Vagina (tissue), 2 donors: ENCODE results near the gene DPPA2. TPM values are rescaled to one million over a fixed set of nuclear protein-coding genes. Genes with fewer than 3 reads are reported as not detected.

Source experiments
- DNase-seq, 2 donors: peaks; one replicate each; pipeline ENCODE4 v3.0.0-alpha.2; 2017; ENCODE audit errors: extremely low spot score in 2 of 2
- H3K27ac ChIP-seq: fragments of 200-600 bp; sonication (generic); one replicate; pipeline ENCODE4 v1.5.1; 2019
- H3K27me3 ChIP-seq: fragments of 200-600 bp; sonication (generic); one replicate; pipeline ENCODE4 v1.5.1; 2019
- H3K36me3 ChIP-seq, 2 donors: fragments of 200-600 bp; sonication (generic); one replicate each; pipeline ENCODE4 v1.5.1; 2017 to 2019
- H3K4me1 ChIP-seq: fragments of 200-600 bp; sonication (generic); one replicate; pipeline ENCODE4 v1.5.1; 2019
- H3K4me3 ChIP-seq, 2 donors: fragments of 200-600 bp; sonication (generic); 1 replicate in 1 of 2; 2 replicates in 1 of 2; pipeline ENCODE4 v1.5.1; 2016 to 2019
- H3K9me3 ChIP-seq: fragments of 200-600 bp; sonication (generic); one replicate; pipeline ENCODE4 v1.5.1; 2019
- POLR2A ChIP-seq, 2 donors: fragments of 450-650 bp; IDR thresholded peaks; one replicate each; pipeline ENCODE4 v1.6.1; 2017; ENCODE audit warnings: antibody characterized with exemption in 2 of 2, mild to moderate bottlenecking in 2 of 2, moderate library complexity in 2 of 2
- POLR2AphosphoS5 ChIP-seq, 2 donors: sonication (generic); formaldehyde crosslinking; IDR thresholded peaks; one replicate each; pipeline ENCODE4 v1.9.0; 2017; ENCODE audit warnings: antibody characterized with exemption in 2 of 2, mild to moderate bottlenecking in 2 of 2, low read depth in 1 of 2; ENCODE audit not compliant: insufficient read depth in 1 of 2
- intact Hi-C: fragments of 100-400 bp; cut with DNase I; formaldehyde crosslinking; loops from one replicate; pipeline ENCODE4 v1.15.1; 2023
- total RNA-seq: library from RNA; depleted of rRNA; stranded (reverse); fragments of >200 nt; gene quantifications from one replicate; pipeline ENCODE4 v1.2.3, GENCODE V29; 2016
- TF ChIP-seq, protein P1 (sequence below), 3 experiments: fragments of 450-650 bp in 2 of 3; fragments of 200-600 bp in 1 of 3; sonication (generic) in 1 of 3; IDR thresholded peaks; one replicate each; pipeline ENCODE4 v1.5.1; 2017 to 2019; ENCODE audit warnings: antibody characterized with exemption in 3 of 3, mild to moderate bottlenecking in 2 of 3, moderate library complexity in 2 of 3

Gene DPPA2
- total RNA-seq, 1 donor from 2014 or later: not detected

DNA sequence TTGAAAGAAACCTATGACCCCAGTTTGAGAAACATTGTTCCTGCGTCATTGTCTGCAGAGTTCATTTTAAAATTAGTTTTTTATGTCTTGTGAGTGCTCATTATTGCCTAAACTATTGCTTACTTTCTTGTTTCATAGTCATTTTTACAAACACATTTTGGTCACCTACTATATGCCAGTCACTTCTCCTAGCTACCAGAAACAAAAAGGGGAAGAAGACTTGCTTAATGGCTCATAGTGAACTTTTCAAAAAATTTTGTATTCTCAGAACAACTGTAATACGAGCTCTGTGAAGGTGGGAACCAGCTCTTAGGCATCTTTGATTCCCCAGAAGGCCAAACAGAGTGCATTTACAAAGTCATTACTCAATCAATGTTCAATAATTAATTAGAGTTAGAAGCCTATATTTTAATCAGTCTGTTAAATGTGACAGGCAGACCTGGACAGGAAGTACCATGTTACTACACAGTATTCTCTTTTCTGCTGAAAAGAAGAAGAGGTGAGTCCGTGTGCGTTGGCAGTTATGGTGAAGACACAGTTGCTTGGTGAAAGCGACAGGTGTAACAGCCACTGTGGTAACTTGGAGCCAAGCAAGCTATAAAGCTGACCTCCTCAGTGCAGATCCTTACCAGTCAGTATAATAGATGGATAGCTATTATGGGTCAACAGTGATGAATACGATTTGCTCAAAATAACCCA is 46.6 kb downstream of the DPPA2 start:
- H3K36me3 ChIP-seq: no peaks in the 10 kb centered on the region
- no peaks in the 10 kb centered on the region for H3K27me3 ChIP-seq
- DNase-seq: no peak
- H3K27ac ChIP-seq: no peak overlapping the region
- H3K9me3 ChIP-seq: no peaks in the 10 kb centered on the region
- intact Hi-C loops: no loop called here
- no peak overlapping the region for H3K4me3 ChIP-seq
- TF ChIP-seq, protein P1, sequence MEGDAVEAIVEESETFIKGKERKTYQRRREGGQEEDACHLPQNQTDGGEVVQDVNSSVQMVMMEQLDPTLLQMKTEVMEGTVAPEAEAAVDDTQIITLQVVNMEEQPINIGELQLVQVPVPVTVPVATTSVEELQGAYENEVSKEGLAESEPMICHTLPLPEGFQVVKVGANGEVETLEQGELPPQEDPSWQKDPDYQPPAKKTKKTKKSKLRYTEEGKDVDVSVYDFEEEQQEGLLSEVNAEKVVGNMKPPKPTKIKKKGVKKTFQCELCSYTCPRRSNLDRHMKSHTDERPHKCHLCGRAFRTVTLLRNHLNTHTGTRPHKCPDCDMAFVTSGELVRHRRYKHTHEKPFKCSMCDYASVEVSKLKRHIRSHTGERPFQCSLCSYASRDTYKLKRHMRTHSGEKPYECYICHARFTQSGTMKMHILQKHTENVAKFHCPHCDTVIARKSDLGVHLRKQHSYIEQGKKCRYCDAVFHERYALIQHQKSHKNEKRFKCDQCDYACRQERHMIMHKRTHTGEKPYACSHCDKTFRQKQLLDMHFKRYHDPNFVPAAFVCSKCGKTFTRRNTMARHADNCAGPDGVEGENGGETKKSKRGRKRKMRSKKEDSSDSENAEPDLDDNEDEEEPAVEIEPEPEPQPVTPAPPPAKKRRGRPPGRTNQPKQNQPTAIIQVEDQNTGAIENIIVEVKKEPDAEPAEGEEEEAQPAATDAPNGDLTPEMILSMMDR (IDR thresholded peaks at IDR 0.05): no peak
- TF ChIP-seq POLR2AphosphoS5 (IDR thresholded peaks at IDR 0.05; ENCODE audit: insufficient read depth in 1 of 2, low read depth in 1 of 2): no peak
- TF ChIP-seq POLR2A (IDR thresholded peaks at IDR 0.05): no peak
- no peaks in the 10 kb centered on the region for H3K4me1 ChIP-seq

DNA sequence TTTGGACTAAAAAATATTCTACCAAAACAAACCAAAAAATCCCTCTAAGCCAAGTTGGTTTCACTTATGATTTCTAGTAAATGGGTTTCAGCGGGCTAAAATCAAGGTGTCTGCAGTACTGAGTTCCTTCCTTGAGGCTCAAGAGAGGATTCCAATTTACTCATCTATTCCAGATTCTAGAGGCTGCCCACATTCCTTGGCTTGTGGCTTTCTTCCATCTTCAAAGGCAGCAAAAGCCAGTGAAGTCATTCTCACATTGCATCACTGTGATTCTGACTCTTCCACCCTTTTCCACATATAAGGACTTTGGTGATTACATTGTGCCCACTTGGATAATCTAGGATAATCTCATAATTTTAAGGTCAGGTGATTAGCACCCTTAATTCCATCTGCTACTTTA is 48.1 kb downstream of the DPPA2 start:
- Histone ChIP-seq H3K36me3 (no peaks in the 10 kb centered on the region), H3K9me3 (no peaks in the 10 kb centered on the region), H3K4me3 (no peak overlapping the region), H3K27ac (no peak overlapping the region), H3K27me3 (no peaks in the 10 kb centered on the region), H3K4me1 (no peaks in the 10 kb centered on the region)
- TF ChIP-seq POLR2A (IDR thresholded peaks at IDR 0.05) (no peak), POLR2AphosphoS5 (IDR thresholded peaks at IDR 0.05; ENCODE audit: insufficient read depth in 1 of 2, low read depth in 1 of 2) (no peak)
- TF ChIP-seq, protein P1 (IDR thresholded peaks at IDR 0.05): no peak
- no peak for DNase-seq
- intact Hi-C loops: no loop called here

DNA sequence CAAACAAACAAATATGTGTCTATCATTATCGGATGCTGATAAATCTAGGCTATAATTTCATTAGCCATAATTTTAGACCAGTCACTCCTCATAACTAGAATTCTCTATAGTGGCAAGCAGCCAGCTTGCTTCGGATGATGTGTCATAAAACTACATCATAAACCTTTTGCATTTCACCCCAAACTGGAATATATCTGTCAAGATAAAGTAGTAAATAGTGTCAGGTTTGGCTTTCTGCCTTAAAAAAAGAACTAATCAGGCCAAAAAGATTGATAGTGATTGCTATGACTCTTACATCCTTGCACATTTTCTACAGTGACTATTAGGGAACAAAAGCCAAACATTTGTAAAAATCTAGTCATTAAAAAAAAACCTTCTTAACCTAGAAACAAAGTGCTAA is 51.0 kb downstream of the DPPA2 start:
- no peak for DNase-seq
- intact Hi-C loops: no loop called here
- H3K27me3 ChIP-seq: no peaks in the 10 kb centered on the region
- TF ChIP-seq POLR2AphosphoS5 (IDR thresholded peaks at IDR 0.05; ENCODE audit: insufficient read depth in 1 of 2, low read depth in 1 of 2) (no peak), POLR2A (IDR thresholded peaks at IDR 0.05) (no peak)
- TF ChIP-seq, protein P1 (IDR thresholded peaks at IDR 0.05): no peak
- H3K27ac ChIP-seq: no peak overlapping the region
- no peaks in the 10 kb centered on the region for H3K9me3 ChIP-seq
- H3K4me1 ChIP-seq: no peaks in the 10 kb centered on the region
- H3K36me3 ChIP-seq: no peaks in the 10 kb centered on the region
- H3K4me3 ChIP-seq: no peak overlapping the region

DNA sequence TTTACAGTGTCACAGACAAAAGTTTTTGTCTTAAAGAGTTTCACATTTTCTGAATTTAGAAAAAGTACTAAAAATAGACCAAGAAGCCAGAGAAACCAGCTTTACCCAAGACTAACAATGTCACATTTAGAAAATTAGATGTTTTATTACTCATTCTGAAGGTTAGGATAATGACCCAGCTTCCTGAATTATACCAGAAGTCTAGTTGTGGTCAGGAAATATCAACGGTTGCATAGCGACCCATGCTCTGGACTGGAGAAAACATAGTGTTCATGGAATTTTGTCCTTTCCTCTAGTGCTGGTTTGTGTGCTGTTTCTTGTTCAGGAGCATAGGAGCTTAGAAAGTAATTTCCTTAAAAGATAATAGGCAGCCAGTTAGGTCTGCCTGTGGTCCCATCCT is 59.0 kb downstream of the DPPA2 start:
- no peak overlapping the region for H3K27ac ChIP-seq
- H3K9me3 ChIP-seq: no peaks in the 10 kb centered on the region
- no peaks in the 10 kb centered on the region for H3K36me3 ChIP-seq
- intact Hi-C loops: no loop called here
- H3K4me1 ChIP-seq: no peaks in the 10 kb centered on the region
- DNase-seq: no peak
- TF ChIP-seq POLR2A (IDR thresholded peaks at IDR 0.05) (no peak), POLR2AphosphoS5 (IDR thresholded peaks at IDR 0.05; ENCODE audit: insufficient read depth in 1 of 2, low read depth in 1 of 2) (no peak)
- TF ChIP-seq, protein P1 (IDR thresholded peaks at IDR 0.05): no peak
- no peak overlapping the region for H3K4me3 ChIP-seq
- no peaks in the 10 kb centered on the region for H3K27me3 ChIP-seq

DNA sequence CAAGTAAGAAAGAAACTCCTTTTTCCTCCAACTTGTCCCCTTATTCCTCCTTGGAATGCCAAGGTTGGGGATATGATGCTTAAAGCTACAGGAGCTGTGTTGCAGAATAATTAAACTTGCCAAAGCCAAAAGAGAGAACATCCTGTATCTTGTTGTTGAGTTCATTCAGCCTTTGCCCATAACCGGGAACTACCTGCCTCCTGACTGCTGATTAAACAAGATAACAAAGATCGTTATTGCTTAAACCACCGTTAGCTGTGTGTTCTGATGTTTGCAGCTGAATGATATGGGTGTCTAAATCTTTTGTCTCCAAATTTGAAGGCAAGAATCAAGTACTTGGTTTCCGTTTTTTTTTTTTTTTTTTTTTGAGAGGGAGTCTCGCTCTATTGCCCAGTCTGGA is 61.5 kb downstream of the DPPA2 start:
- intact Hi-C loops: no loop called here
- Histone ChIP-seq H3K4me1 (no peaks in the 10 kb centered on the region), H3K4me3 (no peak overlapping the region), H3K27ac (no peak overlapping the region), H3K36me3 (no peaks in the 10 kb centered on the region), H3K9me3 (no peaks in the 10 kb centered on the region), H3K27me3 (no peaks in the 10 kb centered on the region)
- TF ChIP-seq POLR2A (IDR thresholded peaks at IDR 0.05) (no peak), POLR2AphosphoS5 (IDR thresholded peaks at IDR 0.05; ENCODE audit: insufficient read depth in 1 of 2, low read depth in 1 of 2) (no peak)
- TF ChIP-seq, protein P1 (IDR thresholded peaks at IDR 0.05): no peak
- no peak for DNase-seq
